Measurements from ENCODE around the gene TRIM40.

TRIM40 gene

DNA sequence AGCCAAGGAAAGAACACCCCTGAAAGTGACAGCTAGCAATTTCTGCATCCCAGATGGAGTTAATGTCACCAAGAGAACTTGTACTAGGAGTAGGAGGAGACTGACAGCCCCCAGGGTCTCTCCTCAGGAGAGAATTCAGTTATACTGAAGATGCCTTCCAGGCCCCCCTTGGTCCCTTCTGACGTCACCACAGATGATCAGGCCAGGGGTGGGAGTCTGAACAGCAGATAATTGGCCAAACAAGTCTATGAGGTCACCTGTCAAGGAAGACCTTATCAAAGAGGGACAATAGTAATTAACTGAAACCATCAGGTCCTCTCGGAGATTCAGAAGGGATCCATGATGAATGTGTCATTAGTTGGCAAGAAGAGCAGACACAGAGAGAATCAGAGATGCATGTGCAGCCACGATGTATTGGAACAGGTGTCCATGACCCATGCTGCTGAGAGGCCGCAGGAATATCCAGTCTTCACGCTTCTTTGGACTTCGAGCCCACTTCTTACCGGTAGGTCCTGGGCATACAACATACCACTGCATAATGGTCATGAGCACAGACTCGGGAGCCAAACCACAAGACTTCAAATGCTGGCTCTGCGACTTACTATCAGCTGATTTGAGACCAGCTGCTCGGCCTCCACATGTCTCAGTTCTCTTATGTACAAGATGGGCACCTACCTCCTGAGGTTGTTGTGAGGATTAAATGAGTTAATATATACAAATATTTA lies 14.9 kb downstream of the TRIM40 start:
- no peak for DNase-seq

DNA sequence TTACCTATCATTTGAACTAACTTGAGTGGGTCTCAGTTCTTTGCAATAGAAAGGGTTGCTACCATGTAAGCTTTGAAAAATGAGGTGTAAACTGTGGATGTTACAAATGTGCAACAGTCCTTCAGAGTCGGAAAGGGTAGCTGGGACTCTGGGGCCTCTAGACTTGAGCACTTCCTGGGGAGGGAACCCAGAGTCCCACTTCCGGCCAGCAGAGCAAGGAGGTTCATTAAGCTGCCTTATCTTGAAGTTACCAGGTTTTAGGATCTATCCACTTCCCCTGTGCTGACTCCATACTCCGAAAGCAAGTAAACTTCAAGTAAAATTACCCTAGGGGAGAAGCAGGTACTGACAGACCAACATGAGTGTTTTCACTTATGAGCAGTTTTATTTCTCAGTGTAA lies 15.6 kb downstream of the TRIM40 start:
- no peak for DNase-seq

DNA sequence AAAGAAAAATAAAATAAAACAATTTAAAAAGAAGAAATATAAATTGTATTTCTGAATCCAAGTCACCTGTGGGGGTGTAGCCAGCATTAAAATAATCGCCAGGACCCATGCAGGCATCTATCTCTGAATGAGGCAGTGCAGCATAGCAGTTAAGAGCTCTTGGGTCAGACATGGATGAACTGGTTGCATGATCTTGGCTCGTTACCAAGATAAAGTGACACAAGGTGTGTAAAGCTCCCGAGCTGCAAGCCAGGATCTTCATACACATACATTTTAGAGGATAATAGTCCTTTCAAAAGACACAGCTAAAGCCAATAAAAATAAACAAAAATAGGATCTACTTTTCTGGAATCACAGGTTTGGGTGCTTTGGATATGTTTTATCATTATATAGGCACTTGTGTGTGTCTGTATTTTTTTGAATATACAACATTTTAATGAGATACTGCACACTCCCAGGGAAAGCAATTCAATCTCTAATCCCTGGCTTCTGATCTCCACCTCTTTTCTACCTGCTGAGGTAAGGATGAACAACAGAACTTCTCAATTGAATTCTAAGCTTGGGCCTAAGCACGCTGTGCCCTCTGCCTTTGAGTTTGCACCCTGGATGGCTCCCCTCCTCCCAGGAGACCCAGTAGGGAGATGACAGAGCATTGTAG lies 16.2 kb downstream of the TRIM40 start:
- no peak for DNase-seq

DNA sequence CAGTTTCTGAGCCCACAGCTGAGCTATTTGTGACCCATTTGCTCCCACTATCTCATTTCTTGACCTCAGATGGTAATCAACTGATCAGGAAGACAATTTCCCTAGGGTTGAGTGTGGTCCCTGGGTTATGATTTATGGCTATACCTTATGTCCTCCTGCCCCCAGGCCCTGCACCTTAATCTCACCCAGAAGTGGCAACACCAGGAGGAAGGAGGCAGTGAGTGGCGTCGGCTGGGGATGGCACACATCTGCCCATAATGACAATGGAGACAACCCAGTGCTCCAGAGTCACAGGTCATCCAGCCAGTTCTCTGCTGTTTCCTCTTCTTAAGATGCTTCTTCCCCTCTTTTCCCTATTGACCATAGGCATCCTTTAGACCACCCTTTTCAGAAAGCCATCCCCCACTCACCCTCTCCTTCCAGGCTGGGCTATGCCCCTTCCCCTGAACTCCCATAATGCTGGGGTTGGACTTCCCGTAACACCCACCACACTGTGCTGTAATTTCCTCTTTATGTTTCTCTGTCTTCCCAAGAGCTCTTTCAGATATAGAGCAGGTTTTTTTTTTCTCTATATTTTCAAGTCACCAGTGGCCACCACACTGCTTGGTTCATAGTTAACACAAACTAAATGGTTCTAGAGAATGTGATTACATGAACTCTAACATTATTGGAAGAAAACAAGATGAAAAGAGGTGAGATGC lies 17.1 kb downstream of the TRIM40 start:
- no peak for DNase-seq

DNA sequence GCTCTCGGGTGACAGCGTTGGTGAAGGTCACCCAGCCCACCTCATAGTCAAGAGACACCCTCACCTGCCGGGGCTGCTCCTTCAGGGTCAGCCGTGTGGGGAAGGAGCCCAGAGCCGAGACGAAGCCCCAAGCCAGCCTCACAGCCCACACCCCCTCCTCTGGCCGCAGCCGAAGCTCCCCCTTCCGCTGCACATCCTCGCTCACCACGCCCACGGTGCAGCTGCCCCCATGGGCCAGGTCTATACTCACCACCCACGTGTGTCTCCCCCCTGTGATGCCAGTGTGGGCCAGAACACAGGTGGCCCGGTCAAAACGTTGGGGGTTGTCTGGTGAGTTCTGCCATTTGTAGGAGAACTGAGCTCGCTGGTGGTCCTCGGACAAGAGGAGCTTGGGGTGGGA lies 18.1 kb downstream of the TRIM40 start:
- DNase-seq, result no peak

DNA sequence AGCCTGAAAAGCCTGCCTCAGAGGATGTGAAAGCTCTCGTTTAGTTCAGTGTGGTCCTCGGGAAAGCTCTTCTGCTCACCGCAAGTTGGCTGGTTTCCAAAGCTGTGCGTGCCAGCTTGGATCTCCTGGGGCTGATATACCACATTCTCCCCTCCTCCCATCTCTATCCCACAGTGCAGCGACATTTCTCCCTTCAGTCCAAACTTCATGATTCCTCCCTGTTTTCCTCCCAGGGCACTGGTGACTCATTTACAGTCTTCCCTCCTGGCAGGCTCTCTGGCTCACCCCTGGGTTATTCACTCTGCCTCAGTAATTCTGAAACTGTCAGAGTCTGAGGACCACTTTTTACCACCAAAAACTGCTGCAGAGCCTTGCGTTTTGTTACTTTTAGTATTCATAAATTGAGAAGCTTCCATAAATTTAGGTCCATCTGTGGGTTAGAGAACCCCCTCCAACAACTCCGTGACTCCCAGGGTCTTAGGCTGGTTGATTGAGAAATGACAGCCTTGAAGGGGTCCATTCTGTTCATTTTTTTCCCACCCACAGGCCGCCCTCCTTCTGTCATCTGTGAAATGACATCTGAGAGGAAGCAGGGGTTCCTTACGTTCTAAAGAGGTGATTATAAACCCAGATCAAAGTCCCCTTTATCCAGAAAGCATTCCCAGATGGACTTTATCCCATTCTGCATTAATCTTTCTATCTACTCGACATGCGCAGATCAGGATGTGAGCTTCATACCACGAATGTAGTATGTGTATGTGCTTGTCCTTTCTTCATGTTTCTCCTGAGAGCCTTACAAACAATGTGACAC lies 19.0 kb downstream of the TRIM40 start:
- DNase-seq, result no peak

DNA sequence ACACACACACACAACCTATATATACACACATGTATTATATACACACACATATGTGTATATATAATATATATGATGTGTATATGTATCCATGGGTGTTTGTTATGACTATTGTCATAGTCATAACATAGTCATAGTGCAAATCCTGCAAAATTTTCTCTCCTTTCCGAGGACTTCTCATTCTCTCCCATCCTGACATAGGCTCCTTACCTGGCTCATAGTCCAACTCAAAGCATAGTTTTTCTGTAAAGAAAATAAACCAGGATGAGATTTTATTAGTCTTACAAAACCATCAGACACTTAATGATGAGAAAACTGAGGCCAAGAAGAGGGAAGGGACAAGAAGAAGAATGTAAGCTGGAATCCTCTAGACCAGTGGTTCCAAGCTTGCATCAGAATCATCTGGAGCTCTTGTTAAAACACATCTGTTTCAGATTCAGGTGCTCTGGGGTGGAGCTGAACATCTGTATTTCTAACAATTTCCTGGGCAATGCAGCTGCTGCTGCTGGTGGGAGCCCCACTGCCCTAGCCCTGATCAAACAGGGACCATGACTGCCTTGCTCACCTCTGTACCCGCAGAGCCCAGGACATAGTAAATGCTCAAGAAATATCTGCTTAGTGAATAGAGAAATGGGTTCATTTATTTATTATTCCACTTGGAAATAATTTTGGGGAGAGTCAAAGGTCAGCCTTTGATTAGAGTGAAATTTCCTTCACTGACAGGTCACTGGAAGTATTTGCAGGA lies 19.8 kb downstream of the TRIM40 start:
- no peak for DNase-seq

DNA sequence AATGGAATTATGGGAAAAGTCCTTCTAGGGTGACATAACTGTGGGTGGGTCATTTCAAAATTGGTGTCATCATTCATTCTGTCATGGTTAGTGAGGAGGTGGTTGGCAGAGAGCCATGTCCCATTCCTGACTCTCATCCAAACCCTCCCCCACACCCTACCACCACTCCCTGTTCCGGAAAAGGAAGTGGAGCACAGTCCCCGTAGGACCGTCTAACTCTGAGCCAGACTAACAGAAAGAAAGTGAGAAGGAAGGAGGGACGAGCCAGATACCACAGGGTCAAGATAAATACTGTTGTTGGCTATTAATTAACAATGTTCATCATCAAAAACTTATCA lies 20.3 kb downstream of the TRIM40 start:
- DNase-seq, result no peak

DNA sequence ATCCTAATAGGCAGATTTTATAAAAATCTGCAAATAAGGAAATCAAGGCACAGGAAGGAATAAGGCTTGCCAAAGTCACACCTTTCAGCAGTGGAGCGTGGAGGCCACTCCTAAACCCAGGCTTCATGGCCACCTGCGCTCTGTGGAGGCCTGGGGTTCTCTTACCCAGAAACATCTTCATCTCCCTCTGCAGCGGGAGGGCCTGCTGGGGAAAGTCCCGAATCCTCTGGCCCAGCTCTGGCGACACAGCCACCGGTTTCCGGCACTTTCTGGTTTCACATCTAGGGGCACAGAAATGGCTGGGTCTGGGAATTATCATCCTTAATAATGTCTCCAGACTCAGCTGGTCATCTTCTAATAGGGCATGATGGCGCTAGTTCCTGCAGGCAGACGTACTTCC lies 20.8 kb downstream of the TRIM40 start:
- DNase-seq, result no peak

DNA sequence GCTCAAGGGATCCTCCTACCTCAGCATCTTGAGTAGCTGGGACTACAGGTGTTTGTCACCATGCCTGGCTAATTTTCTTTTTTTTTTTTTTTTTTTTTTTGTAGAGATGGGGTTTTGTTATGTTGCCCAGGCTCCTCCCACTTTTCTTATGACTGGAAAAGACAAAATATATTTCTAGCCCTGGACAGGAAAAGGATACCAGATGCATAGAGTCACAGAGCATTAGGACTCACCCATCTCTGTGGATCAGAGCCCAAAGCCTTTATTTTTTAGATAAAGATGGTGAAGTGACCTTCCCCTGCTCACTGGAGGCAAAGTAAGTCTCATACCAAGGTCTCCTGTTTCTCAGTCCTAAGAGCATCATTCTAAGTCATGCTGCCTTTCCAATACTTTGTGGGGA lies 21.6 kb downstream of the TRIM40 start:
- DNase-seq, result no peak

DNA sequence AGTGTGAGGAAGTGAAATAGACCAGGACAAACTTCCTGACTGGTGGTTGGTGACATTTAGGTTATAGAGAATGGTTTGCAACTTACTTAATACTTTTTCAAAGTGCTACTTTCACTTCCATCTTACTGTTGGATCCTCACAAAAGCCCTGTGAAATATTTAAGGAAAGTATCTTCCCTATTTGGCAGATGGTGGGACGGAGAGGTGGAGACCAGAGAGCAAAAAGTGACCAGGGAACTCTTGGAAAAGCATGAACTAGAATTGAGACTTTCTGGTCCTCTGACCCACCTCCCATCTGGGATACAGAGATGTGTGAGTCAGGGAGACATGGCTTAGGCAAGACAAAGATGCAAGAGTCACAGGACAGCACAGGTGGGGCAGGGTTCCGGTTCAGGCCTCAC lies 22.1 kb downstream of the TRIM40 start:
- no peak for DNase-seq

DNA sequence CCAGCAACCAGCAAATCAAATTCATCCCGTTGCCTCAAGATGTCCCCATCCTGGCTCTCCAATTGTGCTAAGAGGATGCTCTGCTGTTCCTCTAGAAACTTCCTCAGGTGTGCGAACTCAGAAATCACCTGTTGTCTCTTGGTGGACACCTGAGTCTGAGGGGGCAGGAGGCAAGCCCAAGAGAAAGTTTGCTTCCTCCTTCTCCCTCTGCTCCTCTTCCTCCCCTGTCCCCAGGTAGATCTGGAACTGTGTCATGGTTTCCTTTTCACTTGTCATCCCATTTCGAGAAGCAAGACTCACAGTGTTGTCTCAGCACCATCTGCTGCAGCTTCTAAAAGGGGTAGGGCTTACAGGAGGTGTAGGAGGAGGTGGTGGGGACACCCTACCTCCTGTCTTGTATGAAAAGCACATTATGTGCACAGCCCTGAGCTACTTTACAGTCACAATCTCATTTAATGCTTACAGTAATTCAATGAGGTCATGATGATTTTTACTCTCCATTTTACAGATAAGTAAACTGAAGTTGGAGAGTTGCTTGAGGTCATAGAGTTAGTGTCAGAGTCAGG lies 22.6 kb downstream of the TRIM40 start:
- peak; percentile 26 for DNase-seq

DNA sequence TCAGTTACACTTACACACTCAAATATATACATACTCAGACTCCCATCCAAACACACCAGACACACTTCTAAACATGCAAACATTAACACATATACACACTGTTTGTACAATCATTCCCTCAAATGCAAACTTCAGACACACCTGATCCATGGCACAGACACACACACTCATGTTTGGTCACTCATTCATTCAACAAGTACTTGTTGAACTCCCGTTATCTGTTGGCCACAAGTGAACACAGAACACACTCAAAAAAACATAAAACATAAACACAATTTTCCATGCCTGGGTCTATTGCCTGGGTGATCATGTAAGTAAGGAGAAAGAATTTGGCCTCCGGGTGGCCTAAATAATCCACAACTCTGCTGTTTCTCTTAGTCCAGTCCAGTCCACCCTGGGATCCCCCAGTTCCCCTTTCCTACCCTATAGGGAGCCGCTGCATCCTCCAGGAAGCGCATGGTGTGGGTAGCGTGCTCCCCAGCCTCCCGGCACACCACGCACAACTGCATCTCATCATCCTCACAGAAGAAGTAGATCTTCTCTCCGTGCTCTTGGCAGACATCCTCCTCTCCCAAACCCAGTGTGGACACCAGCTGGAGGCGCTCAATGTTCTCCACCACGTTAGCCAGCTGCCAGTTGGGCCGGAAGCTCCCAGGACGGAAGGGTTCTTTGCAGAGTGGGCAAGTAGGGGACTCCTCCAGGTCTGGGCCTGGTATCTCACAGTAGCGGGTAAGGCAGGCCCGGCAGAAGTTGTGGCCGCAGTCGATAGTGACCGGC lies 24.3 kb downstream of the TRIM40 start:
- DNase-seq, result no peak

DNA sequence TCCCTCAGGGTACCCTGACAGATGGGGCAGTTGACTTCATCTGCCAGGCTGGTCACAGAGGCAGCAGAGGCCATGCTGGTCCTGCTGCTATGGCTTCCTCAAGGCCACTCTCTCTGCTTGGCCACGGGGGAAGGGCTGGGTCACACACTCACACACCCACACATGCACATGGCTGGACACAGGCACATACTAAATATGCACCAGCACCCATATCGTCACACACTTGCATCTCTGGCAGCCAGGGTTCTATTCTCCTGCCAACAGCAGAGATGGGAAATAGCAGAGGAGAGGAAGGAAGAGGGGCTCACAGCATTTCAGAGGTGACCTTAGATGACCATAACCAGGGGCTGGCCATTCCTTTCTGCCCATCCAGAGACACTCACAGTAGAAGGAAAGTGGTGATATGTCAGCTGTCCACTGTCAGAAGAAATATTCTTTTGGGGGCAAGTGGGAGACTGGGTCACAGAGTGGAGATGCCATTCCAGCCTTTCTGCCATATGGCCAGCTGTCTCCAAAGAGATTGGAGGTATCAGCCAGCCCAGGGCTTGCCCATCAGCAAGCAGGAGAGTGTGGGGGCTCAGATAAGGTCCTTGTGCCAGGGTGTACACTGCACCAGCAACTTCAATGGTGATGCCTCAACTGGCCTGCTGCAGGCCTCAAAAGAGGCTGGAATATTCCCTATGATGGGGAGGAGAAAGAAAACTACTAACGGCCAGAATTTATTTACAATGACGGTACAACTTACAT lies 25.0 kb downstream of the TRIM40 start, which contains the start of gene TRIM10:
Gene TRIM10, minus strand, starts transcription at position 427 of the 747 bp plus-strand sequence. Its CDS starts 353 bp downstream, at position 74.
- no peak for DNase-seq

DNA sequence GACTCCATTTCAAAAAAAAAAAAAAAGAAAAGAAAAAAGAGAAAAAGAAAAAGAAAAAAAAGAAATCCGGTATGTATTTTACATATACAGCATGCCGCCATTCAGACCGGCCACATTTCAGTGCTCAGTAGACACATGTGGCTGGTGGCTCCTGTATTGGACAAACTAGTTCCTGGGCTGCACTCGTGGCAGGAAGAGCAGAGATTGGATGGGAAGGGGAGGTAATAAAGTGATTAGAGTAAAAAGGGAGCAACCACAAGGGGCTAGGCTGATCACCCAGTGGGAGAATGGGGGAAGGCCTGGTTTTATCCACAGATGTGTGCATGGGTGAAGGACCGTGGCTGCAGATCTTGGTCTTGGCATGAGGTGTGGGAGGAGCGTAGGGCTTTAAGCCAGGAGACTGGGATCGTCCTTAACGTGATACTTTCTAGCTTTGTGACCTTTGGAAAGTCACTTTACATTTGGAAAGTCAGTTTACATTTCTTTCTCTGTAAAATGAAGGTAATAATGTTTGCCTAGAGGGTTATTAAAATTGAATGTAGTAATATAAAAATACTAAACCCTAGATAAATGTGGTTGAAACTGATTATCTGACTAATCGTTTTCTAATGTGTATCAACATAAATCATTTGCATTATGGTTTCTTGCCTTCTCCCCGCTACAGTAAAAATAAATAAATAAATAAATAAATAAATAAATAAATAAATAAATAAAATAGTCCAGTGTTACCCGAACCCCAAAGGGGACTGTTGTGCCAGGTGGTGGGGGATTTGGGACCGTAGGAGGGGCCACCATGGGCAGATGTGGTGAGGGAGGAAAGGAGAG lies 26.5 kb downstream of the TRIM40 start:
- DNase-seq, result no peak

DNA sequence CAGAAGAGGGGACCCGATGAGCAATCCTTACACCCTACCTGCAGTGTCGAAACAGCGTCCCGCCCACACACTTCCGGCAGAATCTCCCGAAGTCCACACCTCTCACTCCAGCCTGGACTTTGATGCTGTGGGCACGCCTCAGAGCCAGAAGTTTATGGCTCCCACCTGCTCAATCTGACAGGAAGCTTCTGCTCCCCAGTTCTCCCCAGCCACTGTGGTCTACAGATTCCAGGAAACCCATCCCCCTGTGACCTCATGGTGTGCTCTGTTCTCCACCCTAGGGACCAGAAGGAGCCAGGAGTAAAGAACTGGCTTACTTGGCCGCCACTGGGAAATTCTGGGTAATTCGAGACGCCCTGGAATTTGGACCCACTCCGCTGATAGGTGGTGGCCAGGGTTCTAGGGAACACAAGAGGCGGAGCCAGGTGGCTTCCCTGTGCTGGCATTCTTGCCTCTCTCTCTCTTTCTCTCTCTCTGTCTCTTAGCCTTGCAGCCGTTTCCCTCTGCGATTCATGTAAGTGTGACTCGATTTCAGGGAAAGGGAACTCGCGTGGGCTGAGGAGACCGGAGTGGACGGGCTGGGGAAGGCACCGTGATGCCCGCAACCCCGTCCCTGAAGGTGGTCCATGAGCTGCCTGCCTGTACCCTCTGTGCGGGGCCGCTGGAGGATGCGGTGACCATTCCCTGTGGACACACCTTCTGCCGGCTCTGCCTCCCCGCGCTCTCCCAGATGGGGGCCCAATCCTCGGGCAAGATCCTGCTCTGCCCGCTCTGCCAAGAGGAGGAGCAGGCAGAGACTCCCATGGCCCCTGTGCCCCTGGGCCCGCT lies 27.4 kb downstream of the TRIM40 start, which contains the start of gene TRIM15:
Gene TRIM15, plus strand, starts transcription at position 457 of the 828 bp plus-strand sequence. Its CDS starts 139 bp downstream, at position 596.
- peak; percentile 80 for DNase-seq

DNA sequence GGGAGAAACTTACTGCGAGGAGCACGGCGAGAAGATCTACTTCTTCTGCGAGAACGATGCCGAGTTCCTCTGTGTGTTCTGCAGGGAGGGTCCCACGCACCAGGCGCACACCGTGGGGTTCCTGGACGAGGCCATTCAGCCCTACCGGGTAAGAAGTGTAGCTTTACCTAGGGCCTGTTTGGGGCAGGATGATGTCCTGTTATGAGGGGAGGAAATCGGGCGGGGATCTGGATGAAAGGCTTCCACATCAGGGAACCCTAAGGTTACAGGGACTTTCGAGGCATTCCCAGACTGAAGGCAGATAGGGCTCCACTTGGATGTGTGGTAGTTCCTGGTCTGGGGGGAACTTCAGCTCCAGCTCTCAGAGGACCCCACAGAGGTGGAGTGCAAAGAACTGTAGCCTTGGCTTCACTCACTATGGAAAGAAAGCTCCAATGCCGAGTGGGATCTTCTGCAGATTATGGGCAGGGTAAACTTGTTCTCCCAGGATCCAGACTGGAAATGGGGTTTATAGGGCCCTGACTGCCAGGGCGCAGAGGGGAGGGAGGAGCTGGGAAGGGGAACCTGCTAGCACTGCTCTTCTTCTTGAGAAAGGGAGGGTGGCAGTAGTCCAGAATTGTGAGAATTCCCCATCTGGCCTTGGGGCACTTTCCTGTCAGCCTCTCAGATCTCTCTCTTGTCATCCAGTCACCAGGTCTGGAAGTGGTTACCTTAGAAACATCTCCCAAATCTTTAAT lies 28.1 kb downstream of the TRIM40 start:
- no peak for DNase-seq

DNA sequence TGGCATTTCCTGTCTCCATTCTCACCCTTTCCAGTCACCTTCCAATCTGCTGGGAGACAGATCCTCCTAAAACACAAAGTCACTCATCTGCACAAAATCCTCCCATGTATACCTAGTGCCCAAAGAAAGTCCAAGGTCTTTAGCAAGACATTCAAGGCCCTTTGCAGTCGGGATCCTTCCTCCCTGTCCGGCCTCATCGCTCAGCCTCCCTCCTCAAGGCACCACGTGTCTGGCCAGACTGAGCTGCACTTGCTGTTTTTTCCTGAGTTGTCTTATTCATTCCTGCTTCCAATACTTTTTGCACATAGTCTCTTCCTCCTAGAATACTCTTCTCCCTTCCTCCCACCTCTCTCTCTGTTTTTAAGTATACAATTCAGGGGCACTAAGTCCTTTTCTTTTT lies 28.8 kb downstream of the TRIM40 start:
- no peak for DNase-seq

Measured in stimulated activated CD4-positive, alpha-beta T cell treated with anti-CD3 and anti-CD28 coated beads, Interleukin-15, amount 100 ng/mL, for 24 hours (primary cell).